ENCODE results near the gene PANK3. TPM values are rescaled to one million over a fixed set of nuclear protein-coding genes. Genes with fewer than 3 reads are reported as not detected.

Gene PANK3
- total and polyA plus RNA-seq, 12 donors = 3.0 to 46.6 (median 32.6) TPM

DNA sequence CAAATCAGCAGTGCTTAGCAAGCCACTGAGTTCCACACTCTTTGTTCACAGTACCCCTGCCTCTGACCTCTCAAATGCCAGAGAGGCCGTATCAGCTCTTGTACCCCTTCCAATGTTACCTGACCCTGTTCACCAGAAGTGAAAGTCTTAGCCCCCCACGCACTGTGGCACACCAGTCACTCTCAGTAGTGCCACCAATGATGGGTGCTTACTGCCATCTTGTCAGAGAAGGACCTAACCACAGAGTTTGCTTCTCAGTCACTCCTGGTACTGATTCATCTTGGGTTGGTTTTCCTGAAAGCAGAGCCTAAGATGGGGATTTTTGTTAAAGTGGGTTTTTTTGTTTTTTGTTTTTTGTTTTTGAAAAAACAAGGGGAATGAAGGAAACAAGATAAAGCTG lies 28.8 kb upstream of the PANK3 start:
- Histone ChIP-seq H3K36me3 (no peaks in the 10 kb centered on the region), H3K27me3 (no peaks in the 10 kb centered on the region), H3K27ac (no peak overlapping the region), H3K4me3 (no peak overlapping the region), H3K4me1 (peaks cover 0 to 5% (median 0%) of the 10 kb centered on the region in 9 donors), H3K9me3 (no peaks in the 10 kb centered on the region)
- no peak for TF ChIP-seq CTCF (IDR thresholded peaks at IDR 0.05)
- ATAC-seq (no peak), DNase-seq (no peak)
- intact Hi-C loops (cut with DNase I) = no loop called here
- 90 to 92% methylated on average over 2 of the region's 2 CpGs for WGBS, 2 donors

DNA sequence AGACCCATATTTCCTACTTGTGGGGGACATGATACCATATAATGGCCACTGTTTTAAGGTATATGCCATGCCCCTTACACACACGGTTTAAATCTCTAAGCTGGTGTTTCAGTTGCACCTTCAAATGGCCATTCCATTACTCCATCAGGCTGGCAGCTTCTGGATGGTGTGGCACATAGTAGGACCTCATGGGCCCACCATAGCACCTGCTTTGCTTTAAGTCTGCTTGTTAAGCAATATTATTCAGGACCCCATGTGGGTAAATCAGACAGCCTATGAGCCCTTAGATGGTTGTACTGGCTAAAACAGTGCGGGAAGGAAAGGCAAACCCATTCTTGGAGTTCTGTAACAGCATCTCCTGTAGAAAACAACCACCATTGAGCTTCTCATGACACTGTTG lies 27.4 kb upstream of the PANK3 start:
- intact Hi-C loops (cut with DNase I) = no loop called here
- ATAC-seq = no peak
- WGBS, 2 donors = 86 to 88% methylated on average over 2 of the region's 2 CpGs

DNA sequence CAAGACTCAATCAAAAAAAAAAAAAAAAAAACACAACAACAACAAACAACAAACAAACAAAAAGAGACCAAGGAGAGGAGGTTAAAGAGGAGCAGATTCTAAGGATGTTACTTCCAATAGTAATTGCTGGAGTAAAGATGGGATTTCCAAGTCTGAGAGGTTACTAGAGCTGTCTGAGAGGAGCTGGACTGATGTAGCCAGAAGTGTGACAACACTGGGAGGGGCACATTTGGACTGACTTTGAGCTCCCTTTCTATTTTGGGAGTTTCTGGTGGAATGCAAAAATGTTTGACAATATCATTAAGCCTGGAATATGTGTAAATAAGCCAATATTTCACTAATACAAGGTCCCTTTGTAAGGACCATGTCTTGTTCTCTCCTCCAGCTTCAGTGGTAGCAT lies 25.3 kb upstream of the PANK3 start:
- Histone ChIP-seq H3K4me3 (no peak overlapping the region), H3K9me3 (no peaks in the 10 kb centered on the region), H3K27me3 (peaks cover 0 to 3% (median 0%) of the 10 kb centered on the region in 7 donors), H3K36me3 (no peaks in the 10 kb centered on the region), H3K27ac (no peak overlapping the region), H3K4me1 (no peaks in the 10 kb centered on the region)
- ATAC-seq (no peak), DNase-seq (no peak)
- no peak for TF ChIP-seq CTCF (IDR thresholded peaks at IDR 0.05)
- intact Hi-C loops (cut with DNase I) = no loop called here

More for the DNA sequence above, 27.4 kb upstream of the PANK3 start:
- Histone ChIP-seq H3K4me1 (no peaks in the 10 kb centered on the region), H3K36me3 (no peaks in the 10 kb centered on the region), H3K4me3 (no peak overlapping the region), H3K27me3 (no peaks in the 10 kb centered on the region), H3K27ac (no peak overlapping the region), H3K9me3 (no peaks in the 10 kb centered on the region)
- no peak for TF ChIP-seq CTCF (IDR thresholded peaks at IDR 0.05)
- DNase-seq = no peak

- no peaks in the 10 kb centered on the region for H3K9me3 ChIP-seq
- peaks cover 0 to 3% (median 0%) of the 10 kb centered on the region in 7 donors for H3K27me3 ChIP-seq
- no peak overlapping the region for H3K4me3 ChIP-seq
- no peak for TF ChIP-seq CTCF (IDR thresholded peaks at IDR 0.05)
- no peaks in the 10 kb centered on the region for H3K36me3 ChIP-seq
- intact Hi-C loops (cut with DNase I) = no loop called here
- H3K27ac ChIP-seq = no peak overlapping the region
- H3K4me1 ChIP-seq = no peaks in the 10 kb centered on the region
- DNase-seq = no peak
- ATAC-seq = no peak
Measured at GRCh38 chr5:168603746-168604145, 24.6 kb upstream of the PANK3 start.

- no peaks in the 10 kb centered on the region for H3K9me3 ChIP-seq
- intact Hi-C loops (cut with DNase I) = no loop called here
Measured at GRCh38 chr5:168602517-168602916, 23.3 kb upstream of the PANK3 start.

More at GRCh38 chr5:168602517-168602916, 23.3 kb upstream of the PANK3 start:
- TF ChIP-seq CTCF (IDR thresholded peaks at IDR 0.05) = no peak
- Histone ChIP-seq H3K27ac (no peak overlapping the region), H3K36me3 (no peaks in the 10 kb centered on the region), H3K4me3 (no peak overlapping the region), H3K4me1 (no peaks in the 10 kb centered on the region), H3K27me3 (peaks cover 0 to 3% (median 0%) of the 10 kb centered on the region in 7 donors)
- ATAC-seq = no peak
- no peak for DNase-seq
